ENCODE results near the gene KCNMB4.

KCNMB4 gene

GRCh38 chr12:70398002-70398401 is 31.9 kb downstream of the KCNMB4 start:
- H4K20me1 ChIP-seq (ENCODE audit: control insufficient read depth, insufficient read depth, low read depth, low read length) = no peaks in the 10 kb centered on the region
- no peak overlapping the region for H3K27ac ChIP-seq (ENCODE audit: low read depth, low read length)
- H3F3A ChIP-seq (ENCODE audit: control insufficient read depth, insufficient read depth) = 0 out of 2 replicates have a peak, but pooled peaks cover 2% of the 10 kb centered on the region
- no peaks in the 10 kb centered on the region for H3K27me3 ChIP-seq (ENCODE audit: control insufficient read depth, low read length)
- peaks cover 89% of the 10 kb centered on the region for H3K36me3 ChIP-seq (ENCODE audit: control insufficient read depth, low read length)
- no peak overlapping the region for H3K4me2 ChIP-seq (ENCODE audit: low read length)
- H3K4me3 ChIP-seq (ENCODE audit: low read length) = no peak overlapping the region
- H3K4me1 ChIP-seq (ENCODE audit: control insufficient read depth, low read length) = peaks cover 16% of the 10 kb centered on the region
- TF ChIP-seq EZH2phosphoT487 (IDR thresholded peaks at IDR 0.05; ENCODE audit: borderline replicate concordance, low read length) = no peak
- TF ChIP-seq, protein P1, sequence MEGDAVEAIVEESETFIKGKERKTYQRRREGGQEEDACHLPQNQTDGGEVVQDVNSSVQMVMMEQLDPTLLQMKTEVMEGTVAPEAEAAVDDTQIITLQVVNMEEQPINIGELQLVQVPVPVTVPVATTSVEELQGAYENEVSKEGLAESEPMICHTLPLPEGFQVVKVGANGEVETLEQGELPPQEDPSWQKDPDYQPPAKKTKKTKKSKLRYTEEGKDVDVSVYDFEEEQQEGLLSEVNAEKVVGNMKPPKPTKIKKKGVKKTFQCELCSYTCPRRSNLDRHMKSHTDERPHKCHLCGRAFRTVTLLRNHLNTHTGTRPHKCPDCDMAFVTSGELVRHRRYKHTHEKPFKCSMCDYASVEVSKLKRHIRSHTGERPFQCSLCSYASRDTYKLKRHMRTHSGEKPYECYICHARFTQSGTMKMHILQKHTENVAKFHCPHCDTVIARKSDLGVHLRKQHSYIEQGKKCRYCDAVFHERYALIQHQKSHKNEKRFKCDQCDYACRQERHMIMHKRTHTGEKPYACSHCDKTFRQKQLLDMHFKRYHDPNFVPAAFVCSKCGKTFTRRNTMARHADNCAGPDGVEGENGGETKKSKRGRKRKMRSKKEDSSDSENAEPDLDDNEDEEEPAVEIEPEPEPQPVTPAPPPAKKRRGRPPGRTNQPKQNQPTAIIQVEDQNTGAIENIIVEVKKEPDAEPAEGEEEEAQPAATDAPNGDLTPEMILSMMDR (IDR thresholded peaks at IDR 0.05; ENCODE audit: low read depth, low read length, poor library complexity, severe bottlenecking) = no peak
- no peaks in the 10 kb centered on the region for H3K9me2 ChIP-seq (replicated peaks; ENCODE audit: control insufficient read depth, low read length)
- H3K9me3 ChIP-seq (ENCODE audit: control insufficient read depth, insufficient read depth, low read length) = no peaks in the 10 kb centered on the region
- H3K79me2 ChIP-seq (ENCODE audit: control insufficient read depth, low read length) = peaks cover 63% of the 10 kb centered on the region

DNA sequence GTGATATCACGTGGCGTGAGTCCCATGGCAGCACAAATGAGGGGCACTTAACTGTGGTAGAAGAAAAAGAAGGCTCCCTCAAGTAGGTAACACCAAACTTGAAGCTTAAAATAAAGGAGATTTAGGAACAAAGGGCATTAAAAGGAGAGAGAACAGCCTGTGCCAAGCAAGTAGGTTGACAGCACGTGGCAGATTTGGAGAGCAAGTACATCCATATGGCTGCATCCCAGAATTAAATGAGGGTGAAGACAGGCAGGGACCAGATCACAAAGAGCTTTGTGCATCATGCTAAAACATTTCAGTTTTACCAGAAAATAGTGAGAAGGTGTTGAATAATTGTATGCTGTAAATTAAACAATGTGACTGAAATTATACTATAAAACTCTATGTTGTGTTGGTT is 32.8 kb downstream of the KCNMB4 start:
- Histone ChIP-seq H3K4me1 (ENCODE audit: control insufficient read depth, low read length) (peaks cover 16% of the 10 kb centered on the region), H3K79me2 (ENCODE audit: control insufficient read depth, low read length) (peaks cover 55% of the 10 kb centered on the region), H4K20me1 (ENCODE audit: control insufficient read depth, insufficient read depth, low read depth, low read length) (no peaks in the 10 kb centered on the region), H3K9me3 (ENCODE audit: control insufficient read depth, insufficient read depth, low read length) (no peaks in the 10 kb centered on the region), H3K4me2 (ENCODE audit: low read length) (no peak overlapping the region), H3F3A (ENCODE audit: control insufficient read depth, insufficient read depth) (0 out of 2 replicates have a peak, but pooled peaks cover 2% of the 10 kb centered on the region), H3K9me2 (replicated peaks; ENCODE audit: control insufficient read depth, low read length) (no peaks in the 10 kb centered on the region), H3K4me3 (ENCODE audit: low read length) (no peak overlapping the region), H3K27me3 (ENCODE audit: control insufficient read depth, low read length) (no peaks in the 10 kb centered on the region), H3K27ac (ENCODE audit: low read depth, low read length) (no peak overlapping the region), H3K36me3 (ENCODE audit: control insufficient read depth, low read length) (peaks cover 94% of the 10 kb centered on the region)
- TF ChIP-seq, protein P1 (IDR thresholded peaks at IDR 0.05; ENCODE audit: low read depth, low read length, poor library complexity, severe bottlenecking) = no peak
- no peak for TF ChIP-seq EZH2phosphoT487 (IDR thresholded peaks at IDR 0.05; ENCODE audit: borderline replicate concordance, low read length)

- peaks cover 50% of the 10 kb centered on the region for H3K79me2 ChIP-seq (ENCODE audit: control insufficient read depth, low read length)
- H3K9me3 ChIP-seq (ENCODE audit: control insufficient read depth, insufficient read depth, low read length) = no peaks in the 10 kb centered on the region
- H3K36me3 ChIP-seq (ENCODE audit: control insufficient read depth, low read length) = peaks cover 94% of the 10 kb centered on the region
- peaks cover 16% of the 10 kb centered on the region for H3K4me1 ChIP-seq (ENCODE audit: control insufficient read depth, low read length)
- no peaks in the 10 kb centered on the region for H3K9me2 ChIP-seq (replicated peaks; ENCODE audit: control insufficient read depth, low read length)
- H3K4me2 ChIP-seq (ENCODE audit: low read length) = no peak overlapping the region
- no peak for TF ChIP-seq EZH2phosphoT487 (IDR thresholded peaks at IDR 0.05; ENCODE audit: borderline replicate concordance, low read length)
- TF ChIP-seq, protein P1 (IDR thresholded peaks at IDR 0.05; ENCODE audit: low read depth, low read length, poor library complexity, severe bottlenecking) = no peak
- no peak overlapping the region for H3K4me3 ChIP-seq (ENCODE audit: low read length)
- H3F3A ChIP-seq (ENCODE audit: control insufficient read depth, insufficient read depth) = 0 out of 2 replicates have a peak, but pooled peaks cover 2% of the 10 kb centered on the region
- H4K20me1 ChIP-seq (ENCODE audit: control insufficient read depth, insufficient read depth, low read depth, low read length) = no peaks in the 10 kb centered on the region
- no peak overlapping the region for H3K27ac ChIP-seq (ENCODE audit: low read depth, low read length)
- no peaks in the 10 kb centered on the region for H3K27me3 ChIP-seq (ENCODE audit: control insufficient read depth, low read length)
These were observed 33.2 kb downstream of the KCNMB4 start for GRCh38 chr12:70399311-70399710.
